A673 (cell line): ENCODE results near the gene ALG9. TPM values are rescaled to one million over a fixed set of nuclear protein-coding genes. Genes with fewer than 3 reads are reported as not detected.

Source experiments
- BruUV-seq: library from RNA; stranded (reverse); fragments of 400-500 nt; replicated peaks from 2 replicates; lab custom pipeline; 2021; lab: Mats Ljungman, UMichigan
- CTCF ChIA-PET: fragments of 300-600 bp; sonication (Branson Sonifier 250); formaldehyde crosslinking; loops from one replicate; lab custom pipeline; 2022; ENCODE audit warnings: antibody characterized with exemption; lab: Charles Lee
- POLR2A ChIA-PET: fragments of 300-600 bp; sonication (Branson Sonifier 250); formaldehyde crosslinking; loops from one replicate; lab custom pipeline; 2022; ENCODE audit warnings: antibody characterized with exemption; ENCODE audit not compliant: low non-redundant PET; lab: Charles Lee
- DNase-seq: peaks from one replicate; pipeline ENCODE4 v3.0.0-alpha.2; 2015; ENCODE audit warnings: low spot score
- H3K27ac ChIP-seq: fragments of 200-600 bp; sonication (generic); 2 replicates; pipeline ENCODE4 v1.5.1; 2016; ENCODE audit warnings: mixed run types, low read depth, mild to moderate bottlenecking, mixed read lengths, antibody characterized with exemption, low read length; ENCODE audit not compliant: poor library complexity, severe bottlenecking
- H3K27me3 ChIP-seq: fragments of 200-600 bp; sonication (generic); replicated peaks from 2 replicates; pipeline ENCODE4 v1.6.1; 2017; ENCODE audit warnings: mixed run types, low read depth, mild to moderate bottlenecking, mixed read lengths, antibody characterized with exemption, low read length; ENCODE audit not compliant: insufficient read depth, poor library complexity
- H3K36me3 ChIP-seq: fragments of 200-600 bp; sonication (generic); 2 replicates; pipeline ENCODE4 v1.6.1; 2016; ENCODE audit warnings: mixed run types, mild to moderate bottlenecking, mixed read lengths, antibody characterized with exemption, low read length; ENCODE audit not compliant: insufficient read depth, poor library complexity, severe bottlenecking
- H3K4me1 ChIP-seq: fragments of 200-600 bp; sonication (generic); 2 replicates; pipeline ENCODE4 v1.6.1; 2017; ENCODE audit warnings: mixed run types, mild to moderate bottlenecking, mixed read lengths, antibody characterized with exemption, low read length; ENCODE audit not compliant: insufficient read depth, poor library complexity, severe bottlenecking
- H3K4me3 ChIP-seq: fragments of 200-600 bp; sonication (generic); 2 replicates; pipeline ENCODE4 v1.5.1; 2016; ENCODE audit warnings: low read depth, mixed run types, mild to moderate bottlenecking, mixed read lengths, low read length; ENCODE audit not compliant: poor library complexity, severe bottlenecking
- H3K9me3 ChIP-seq: fragments of 200-600 bp; sonication (generic); 2 replicates; pipeline ENCODE4 v1.6.1; 2016; ENCODE audit warnings: mixed run types, low read depth, mild to moderate bottlenecking, mixed read lengths, antibody characterized with exemption, low read length; ENCODE audit not compliant: poor library complexity, severe bottlenecking
- EZH2 ChIP-seq: fragments of 200-600 bp; sonication (generic); IDR thresholded peaks from 2 replicates; pipeline ENCODE4 v1.6.1; 2017; ENCODE audit warnings: borderline replicate concordance, low read depth, mild to moderate bottlenecking, mixed read lengths, antibody characterized with exemption, low read length; ENCODE audit not compliant: poor library complexity, severe bottlenecking
- intact Hi-C: fragments of 100-400 bp; cut with micrococcal nuclease; formaldehyde crosslinking; loops from one replicate; pipeline ENCODE4 v1.10.0; 2022; ENCODE audit not compliant: unreplicated experiment
- total RNA-seq: library from RNA; stranded (reverse); gene quantifications from 2 replicates; pipeline ENCODE4 v1.2.3, GENCODE V29; 2021
- TF ChIP-seq, protein P1 (sequence below): fragments of 300-800, 200-600 bp; sonication (generic); conservative IDR thresholded peaks from 2 replicates; pipeline ENCODE4 v1.5.1; 2017; ENCODE audit warnings: low read depth, mild to moderate bottlenecking, antibody characterized with exemption, low read length, moderate library complexity, mixed read lengths

The ALG9 gene
- total RNA-seq, 1 experiment from 2014 or later = 61.0 TPM

DNA sequence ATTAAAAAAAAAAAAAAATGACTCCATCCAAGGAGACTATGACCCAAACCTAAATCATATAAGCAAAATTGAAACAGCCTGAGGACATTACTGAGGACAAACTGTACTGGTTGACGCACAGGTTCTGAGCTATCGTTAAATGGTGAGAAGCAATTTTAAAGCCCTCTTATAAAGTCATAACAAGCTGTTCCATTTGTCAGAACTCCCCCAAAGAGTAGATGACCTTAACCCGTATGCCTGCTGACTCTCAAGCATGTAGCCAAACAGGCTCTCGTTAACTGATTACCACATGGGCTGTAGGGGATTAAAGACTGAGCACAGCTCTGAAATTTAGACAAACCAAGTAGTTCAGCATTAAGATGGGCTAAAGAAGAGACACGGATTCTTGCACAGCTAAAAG, 38.0 kb upstream of the ALG9 start:
- Histone ChIP-seq H3K27ac (no peak overlapping the region), H3K9me3 (no peaks in the 10 kb centered on the region), H3K27me3 (no peaks in the 10 kb centered on the region), H3K4me1 (peaks cover 4% of the 10 kb centered on the region), H3K4me3 (no peak overlapping the region), H3K36me3 (no peaks in the 10 kb centered on the region)
- ChIA-PET CTCF (interaction anchor here (0.5 kb wide), 1 partner anchor 23 kb away, joined by 5 read pairs; no protein-coding TSS in a partner anchor), POLR2A (no interaction called here)
- intact Hi-C loops = no loop called here
- DNase-seq = no peak
- BruUV-seq = no TSS peak
- TF ChIP-seq, protein P1, sequence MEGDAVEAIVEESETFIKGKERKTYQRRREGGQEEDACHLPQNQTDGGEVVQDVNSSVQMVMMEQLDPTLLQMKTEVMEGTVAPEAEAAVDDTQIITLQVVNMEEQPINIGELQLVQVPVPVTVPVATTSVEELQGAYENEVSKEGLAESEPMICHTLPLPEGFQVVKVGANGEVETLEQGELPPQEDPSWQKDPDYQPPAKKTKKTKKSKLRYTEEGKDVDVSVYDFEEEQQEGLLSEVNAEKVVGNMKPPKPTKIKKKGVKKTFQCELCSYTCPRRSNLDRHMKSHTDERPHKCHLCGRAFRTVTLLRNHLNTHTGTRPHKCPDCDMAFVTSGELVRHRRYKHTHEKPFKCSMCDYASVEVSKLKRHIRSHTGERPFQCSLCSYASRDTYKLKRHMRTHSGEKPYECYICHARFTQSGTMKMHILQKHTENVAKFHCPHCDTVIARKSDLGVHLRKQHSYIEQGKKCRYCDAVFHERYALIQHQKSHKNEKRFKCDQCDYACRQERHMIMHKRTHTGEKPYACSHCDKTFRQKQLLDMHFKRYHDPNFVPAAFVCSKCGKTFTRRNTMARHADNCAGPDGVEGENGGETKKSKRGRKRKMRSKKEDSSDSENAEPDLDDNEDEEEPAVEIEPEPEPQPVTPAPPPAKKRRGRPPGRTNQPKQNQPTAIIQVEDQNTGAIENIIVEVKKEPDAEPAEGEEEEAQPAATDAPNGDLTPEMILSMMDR = no peak
- TF ChIP-seq EZH2 = no peak

DNA sequence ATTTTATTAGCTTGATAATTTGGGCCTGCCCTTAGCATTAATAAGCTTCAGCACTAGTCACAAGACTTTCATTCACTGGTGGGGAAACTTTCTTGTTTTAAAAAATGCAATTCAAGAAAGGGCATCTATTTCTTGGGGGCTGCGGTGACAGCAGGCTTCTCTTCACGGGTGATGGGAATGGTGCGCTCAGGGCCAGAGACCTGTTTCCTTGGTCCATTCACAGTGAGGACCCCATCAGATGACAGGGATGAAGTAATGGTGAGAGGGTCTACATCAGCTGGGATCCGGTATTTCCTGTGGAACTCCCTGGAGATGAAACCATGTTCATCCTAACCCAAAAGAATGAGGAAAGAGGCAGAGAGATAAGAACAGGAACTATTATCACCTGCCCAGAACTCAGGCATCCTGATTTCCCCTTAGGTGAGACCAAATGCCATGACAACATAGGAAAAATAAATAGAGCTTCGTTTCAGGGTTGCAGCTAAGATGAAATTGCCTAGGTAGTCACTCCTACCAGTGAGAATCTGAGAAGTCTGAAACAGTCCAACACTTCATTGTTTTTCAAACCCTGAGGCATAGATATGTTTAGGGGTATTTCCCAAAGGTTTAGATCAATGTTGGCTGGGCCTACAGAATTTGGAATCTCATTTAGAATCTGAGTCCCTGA, 37.4 kb upstream of the ALG9 start:
- no peaks in the 10 kb centered on the region for H3K36me3 ChIP-seq
- CTCF ChIA-PET = interaction anchor here (0.5 kb wide), 1 partner anchor 23 kb away, joined by 5 read pairs; no protein-coding TSS in a partner anchor
- H3K4me3 ChIP-seq = no peak overlapping the region
- no peaks in the 10 kb centered on the region for H3K4me1 ChIP-seq
- intact Hi-C loops = no loop called here
- POLR2A ChIA-PET = no interaction called here
- no peak for DNase-seq
- H3K27ac ChIP-seq = no peak overlapping the region
- no peak for TF ChIP-seq EZH2
- TF ChIP-seq, protein P1 = no peak
- no TSS peak for BruUV-seq
- no peaks in the 10 kb centered on the region for H3K9me3 ChIP-seq
- H3K27me3 ChIP-seq = no peaks in the 10 kb centered on the region

DNA sequence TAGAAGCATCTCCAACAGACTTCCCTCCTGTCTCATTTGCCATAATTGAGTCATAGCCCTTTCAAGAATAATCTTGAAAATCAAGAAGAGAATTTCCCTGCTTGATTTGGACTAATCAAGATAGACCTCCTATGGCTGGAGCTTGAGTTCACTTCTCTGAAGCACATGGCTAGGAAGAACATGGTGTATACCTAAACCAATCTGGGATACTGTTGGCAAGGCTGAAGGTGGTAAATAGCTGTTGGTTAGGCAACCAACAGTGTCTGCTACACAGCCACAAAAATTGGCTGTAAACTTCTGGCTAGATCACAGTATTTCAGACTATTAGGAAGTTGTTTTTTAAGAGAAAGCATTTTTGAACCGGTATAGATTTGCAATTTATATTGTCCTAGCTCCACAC, 35.3 kb upstream of the ALG9 start:
- no peaks in the 10 kb centered on the region for H3K9me3 ChIP-seq
- H3K27ac ChIP-seq = no peak overlapping the region
- H3K27me3 ChIP-seq = no peaks in the 10 kb centered on the region
- CTCF ChIA-PET = no interaction called here
- POLR2A ChIA-PET = no interaction called here
- H3K4me1 ChIP-seq = no peaks in the 10 kb centered on the region
- no peak for DNase-seq
- no peaks in the 10 kb centered on the region for H3K36me3 ChIP-seq
- intact Hi-C loops = no loop called here
- TF ChIP-seq, protein P1 = no peak
- TF ChIP-seq EZH2 = no peak
- no peak overlapping the region for H3K4me3 ChIP-seq
- BruUV-seq = no TSS peak
